Measurements from ENCODE around the gene SACS. TPM values are rescaled to one million over a fixed set of nuclear protein-coding genes. Genes with fewer than 3 reads are reported as not detected.

Gene SACS
- total RNA-seq, 1 experiment from 2014 or later, result 53.0 TPM

DNA sequence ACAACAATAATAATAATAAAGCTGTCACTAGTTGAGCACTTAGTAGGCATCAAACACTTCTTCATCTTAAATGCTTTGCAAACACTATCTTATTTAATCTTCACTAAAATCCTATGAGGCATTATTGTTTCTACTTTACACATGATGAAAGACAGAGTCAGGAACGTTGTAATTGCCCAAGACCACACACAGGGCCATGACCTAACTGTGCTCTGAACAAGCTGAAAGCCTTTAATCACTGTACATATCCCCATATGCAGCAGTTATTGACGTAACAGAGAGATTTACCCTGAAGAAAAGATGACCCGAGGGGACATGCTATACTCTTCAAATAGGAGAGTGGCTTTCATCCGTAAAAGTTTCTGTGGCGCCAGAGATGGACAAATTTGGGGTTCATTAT is 53.0 kb downstream of the SACS start:
- no peak overlapping the region for H2BK20ac ChIP-seq (ENCODE audit: low read depth, low read length, poor library complexity, severe bottlenecking)
- no peak overlapping the region for H3K4me3 Mint-ChIP-seq
- no peak overlapping the region for H3T11ph ChIP-seq (ENCODE audit: low read length)
- no peak overlapping the region for H3K23ac ChIP-seq (ENCODE audit: insufficient read length, low read depth, low read length)
- no peaks in the 10 kb centered on the region for H3K23me2 ChIP-seq (ENCODE audit: insufficient read length, low read depth, low read length, poor library complexity, severe bottlenecking)
- no peak overlapping the region for H3K27ac ChIP-seq (ENCODE audit: insufficient read length, low read depth, low read length)
- TF ChIP-seq, protein P1, sequence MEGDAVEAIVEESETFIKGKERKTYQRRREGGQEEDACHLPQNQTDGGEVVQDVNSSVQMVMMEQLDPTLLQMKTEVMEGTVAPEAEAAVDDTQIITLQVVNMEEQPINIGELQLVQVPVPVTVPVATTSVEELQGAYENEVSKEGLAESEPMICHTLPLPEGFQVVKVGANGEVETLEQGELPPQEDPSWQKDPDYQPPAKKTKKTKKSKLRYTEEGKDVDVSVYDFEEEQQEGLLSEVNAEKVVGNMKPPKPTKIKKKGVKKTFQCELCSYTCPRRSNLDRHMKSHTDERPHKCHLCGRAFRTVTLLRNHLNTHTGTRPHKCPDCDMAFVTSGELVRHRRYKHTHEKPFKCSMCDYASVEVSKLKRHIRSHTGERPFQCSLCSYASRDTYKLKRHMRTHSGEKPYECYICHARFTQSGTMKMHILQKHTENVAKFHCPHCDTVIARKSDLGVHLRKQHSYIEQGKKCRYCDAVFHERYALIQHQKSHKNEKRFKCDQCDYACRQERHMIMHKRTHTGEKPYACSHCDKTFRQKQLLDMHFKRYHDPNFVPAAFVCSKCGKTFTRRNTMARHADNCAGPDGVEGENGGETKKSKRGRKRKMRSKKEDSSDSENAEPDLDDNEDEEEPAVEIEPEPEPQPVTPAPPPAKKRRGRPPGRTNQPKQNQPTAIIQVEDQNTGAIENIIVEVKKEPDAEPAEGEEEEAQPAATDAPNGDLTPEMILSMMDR (conservative IDR thresholded peaks at IDR 0.05), result no peak
- no peaks in the 10 kb centered on the region for H3K27me3 ChIP-seq (ENCODE audit: insufficient read depth, low read length)
- no peak overlapping the region for H3K27ac Mint-ChIP-seq
- H3K9ac ChIP-seq (ENCODE audit: extremely low read depth, insufficient read length, low read length), result no peak overlapping the region
- H3K4me1 Mint-ChIP-seq, result peaks cover 34 to 36% of the 10 kb centered on the region in 2 experiments
- H2AK5ac ChIP-seq (ENCODE audit: insufficient read length, low read length), result no peak overlapping the region
- no peaks in the 10 kb centered on the region; the same call in 1 of the 2 replicates for H3K27me3 Mint-ChIP-seq (ENCODE audit: low read depth)
- no peak overlapping the region for H3K56ac ChIP-seq (ENCODE audit: insufficient read length, low read depth, low read length)
- H2AFZ ChIP-seq (ENCODE audit: low read length), result no peak overlapping the region
- H3K79me1 ChIP-seq (ENCODE audit: insufficient read depth, low read depth, low read length, poor library complexity, severe bottlenecking), result no peaks in the 10 kb centered on the region
- H2BK120ac ChIP-seq (ENCODE audit: low read depth, low read length, poor library complexity, severe bottlenecking), result no peak overlapping the region
- no peaks in the 10 kb centered on the region for H3K79me2 ChIP-seq (ENCODE audit: insufficient read depth, low read length)
- no CpG with 5 or more reads among the region's 5 CpGs for WGBS (ENCODE audit: extremely low coverage, insufficient read length, low lambda C conversion rate)
- H4K20me1 ChIP-seq (ENCODE audit: control insufficient read depth, insufficient read depth, insufficient read length), result peaks cover 3% of the 10 kb centered on the region
- no peaks in the 10 kb centered on the region; the same call in 1 of the 2 replicates for H3K4me1 ChIP-seq (ENCODE audit: insufficient read depth, low read length)
- H3K4me2 ChIP-seq (ENCODE audit: insufficient read depth, insufficient read length, low read length), result no peak overlapping the region
- no peak overlapping the region for H2BK5ac ChIP-seq (ENCODE audit: insufficient read length, low read length)
- H3K36me3 Mint-ChIP-seq (ENCODE audit: insufficient read depth in 1 of 3, low read depth in 3 of 3), result no peaks in the 10 kb centered on the region; a peak in 1 of 7 replicates
- H3K4ac ChIP-seq (ENCODE audit: low read depth, low read length), result no peak overlapping the region
- no peak overlapping the region for H4K91ac ChIP-seq (ENCODE audit: insufficient read length, low read depth, low read length)
- no peak overlapping the region for H2BK15ac ChIP-seq (ENCODE audit: low read depth, low read length)
- H3K18ac ChIP-seq (ENCODE audit: insufficient read length, low read depth, low read length), result no peak overlapping the region
- H4K8ac ChIP-seq (replicated peaks; ENCODE audit: insufficient read length, low read depth, low read length), result no peak overlapping the region
- H3K9me3 ChIP-seq (ENCODE audit: control insufficient read depth, low read depth, low read length), result no peaks in the 10 kb centered on the region
- H4K5ac ChIP-seq (ENCODE audit: insufficient read length, low read depth, low read length), result no peak overlapping the region
- H3K9me3 Mint-ChIP-seq, result no peaks in the 10 kb centered on the region
- no peak overlapping the region for H2BK12ac ChIP-seq (ENCODE audit: insufficient read length, low read depth, low read length)
- no peak overlapping the region for H3K14ac ChIP-seq (ENCODE audit: insufficient read depth, low read length)
- no peak for DNase-seq
